Gastroesophageal sphincter (tissue), 3 donors: Measurements from ENCODE around the gene ZSCAN20.

Experiments
- CTCF ChIP-seq, 4 experiments: fragments of 200-600 bp in 2 of 4; fragments of 450-650 bp in 2 of 4; sonication (generic) in 1 of 4; IDR thresholded peaks; one replicate each; pipeline ENCODE4 v1.5.1; 2017 to 2019; ENCODE audit warnings: antibody characterized with exemption in 4 of 4, mild to moderate bottlenecking in 2 of 4, moderate library complexity in 2 of 4
- POLR2A ChIP-seq, 2 donors: fragments of 450-650 bp; IDR thresholded peaks; one replicate each; pipeline ENCODE4 v1.6.1; 2017; ENCODE audit warnings: antibody characterized with exemption in 2 of 2, mild to moderate bottlenecking in 2 of 2, moderate library complexity in 1 of 2

GRCh38 chr1:33466159-33466558 is 6.3 kb upstream of the ZSCAN20 start:
- TF ChIP-seq CTCF (IDR thresholded peaks at IDR 0.05), result no peak
- TF ChIP-seq POLR2A (IDR thresholded peaks at IDR 0.05), result no peak
